Thoracic aorta (tissue), 2 donors: ENCODE measurements around the gene PABPC1L. TPM values are rescaled to one million over a fixed set of nuclear protein-coding genes. Genes with fewer than 3 reads are reported as not detected.

Experiments
- ATAC-seq: fragments of 150-250 bp; one replicate; pipeline ENCODE4 v1.8.0; 2017; ENCODE audit warnings: low read depth; ENCODE audit not compliant: insufficient number of reproducible peaks, low FRiP score
- DNase-seq: peaks from one replicate; pipeline ENCODE4 v3.0.0-alpha.2; 2020; ENCODE audit warnings: low spot score
- H3K27ac ChIP-seq, 2 donors: fragments of 200-600 bp; sonication (generic); 1 replicate in 1 of 2; 2 replicates in 1 of 2; pipeline ENCODE4 v1.5.1; 2016; ENCODE audit warnings: mild to moderate bottlenecking in 2 of 2, moderate library complexity in 2 of 2
- H3K27me3 ChIP-seq: fragments of 200-600 bp; sonication (generic); replicated peaks from 2 replicates; pipeline ENCODE4 v1.6.0; 2016; ENCODE audit warnings: mild to moderate bottlenecking; ENCODE audit not compliant: insufficient read depth
- H3K36me3 ChIP-seq: fragments of 200-600 bp; sonication (generic); one replicate; pipeline ENCODE4 v1.5.1; 2016
- H3K4me1 ChIP-seq, 2 donors: fragments of 200-600 bp; sonication (generic); 1 replicate in 1 of 2; 2 replicates in 1 of 2; pipeline versions ENCODE4 v1.5.1 to v1.6.0; 2016; ENCODE audit warnings: low read depth in 2 of 2, mild to moderate bottlenecking in 1 of 2; ENCODE audit not compliant: control insufficient read depth in 1 of 2
- H3K4me3 ChIP-seq: fragments of 200-600 bp; sonication (generic); 2 replicates; pipeline ENCODE4 v1.5.1; 2016; ENCODE audit warnings: mild to moderate bottlenecking
- H3K9me3 ChIP-seq: fragments of 200-600 bp; sonication (generic); 2 replicates; pipeline ENCODE4 v1.5.1; 2016
- total RNA-seq, 2 donors: library from RNA; depleted of rRNA; stranded (reverse); fragments of >200 nt; gene quantifications; one replicate each; pipeline versions ENCODE4 v1.1.0 to v1.2.3, GENCODE V29; 2016
- TF ChIP-seq, protein P1 (sequence below): fragments of 200-600 bp; sonication (generic); IDR thresholded peaks from one replicate; pipeline ENCODE4 v1.5.1; 2019; ENCODE audit warnings: antibody characterized with exemption

Gene PABPC1L
- total RNA-seq, 2 donors from 2014 or later, result 29.5 to 33.2 TPM

- Histone ChIP-seq H3K4me3 (no peak overlapping the region), H3K4me1 (peaks cover 7 to 14% of the 10 kb centered on the region in 2 donors), H3K27me3 (no peaks in the 10 kb centered on the region), H3K27ac (no peak overlapping the region), H3K9me3 (no peaks in the 10 kb centered on the region), H3K36me3 (peaks cover 33% of the 10 kb centered on the region)
- ATAC-seq (no peak), DNase-seq (no peak)
- TF ChIP-seq, protein P1, sequence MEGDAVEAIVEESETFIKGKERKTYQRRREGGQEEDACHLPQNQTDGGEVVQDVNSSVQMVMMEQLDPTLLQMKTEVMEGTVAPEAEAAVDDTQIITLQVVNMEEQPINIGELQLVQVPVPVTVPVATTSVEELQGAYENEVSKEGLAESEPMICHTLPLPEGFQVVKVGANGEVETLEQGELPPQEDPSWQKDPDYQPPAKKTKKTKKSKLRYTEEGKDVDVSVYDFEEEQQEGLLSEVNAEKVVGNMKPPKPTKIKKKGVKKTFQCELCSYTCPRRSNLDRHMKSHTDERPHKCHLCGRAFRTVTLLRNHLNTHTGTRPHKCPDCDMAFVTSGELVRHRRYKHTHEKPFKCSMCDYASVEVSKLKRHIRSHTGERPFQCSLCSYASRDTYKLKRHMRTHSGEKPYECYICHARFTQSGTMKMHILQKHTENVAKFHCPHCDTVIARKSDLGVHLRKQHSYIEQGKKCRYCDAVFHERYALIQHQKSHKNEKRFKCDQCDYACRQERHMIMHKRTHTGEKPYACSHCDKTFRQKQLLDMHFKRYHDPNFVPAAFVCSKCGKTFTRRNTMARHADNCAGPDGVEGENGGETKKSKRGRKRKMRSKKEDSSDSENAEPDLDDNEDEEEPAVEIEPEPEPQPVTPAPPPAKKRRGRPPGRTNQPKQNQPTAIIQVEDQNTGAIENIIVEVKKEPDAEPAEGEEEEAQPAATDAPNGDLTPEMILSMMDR, result no peak
Measured at GRCh38 chr20:44955270-44955669, 45.4 kb downstream of the PABPC1L start.

- no peak for ATAC-seq
- TF ChIP-seq, protein P1, result no peak
- no peak for DNase-seq
- H3K9me3 ChIP-seq, result no peaks in the 10 kb centered on the region
- H3K4me3 ChIP-seq, result no peak overlapping the region
- peaks cover 12 to 20% of the 10 kb centered on the region in 2 donors for H3K4me1 ChIP-seq
- peaks cover 22% of the 10 kb centered on the region for H3K36me3 ChIP-seq
- no peak overlapping the region for H3K27ac ChIP-seq
- no peaks in the 10 kb centered on the region for H3K27me3 ChIP-seq
Measured at GRCh38 chr20:44956410-44956809, 46.5 kb downstream of the PABPC1L start.

GRCh38 chr20:44958276-44958675, 48.4 kb downstream of the PABPC1L start:
- peaks cover 12 to 20% of the 10 kb centered on the region in 2 donors for H3K4me1 ChIP-seq
- DNase-seq (no peak), ATAC-seq (no peak)
- H3K4me3 ChIP-seq, result no peak overlapping the region
- no peak overlapping the region for H3K27ac ChIP-seq
- H3K9me3 ChIP-seq, result no peaks in the 10 kb centered on the region
- H3K27me3 ChIP-seq, result no peaks in the 10 kb centered on the region
- TF ChIP-seq, protein P1, result no peak
- peaks cover 15% of the 10 kb centered on the region for H3K36me3 ChIP-seq

DNA sequence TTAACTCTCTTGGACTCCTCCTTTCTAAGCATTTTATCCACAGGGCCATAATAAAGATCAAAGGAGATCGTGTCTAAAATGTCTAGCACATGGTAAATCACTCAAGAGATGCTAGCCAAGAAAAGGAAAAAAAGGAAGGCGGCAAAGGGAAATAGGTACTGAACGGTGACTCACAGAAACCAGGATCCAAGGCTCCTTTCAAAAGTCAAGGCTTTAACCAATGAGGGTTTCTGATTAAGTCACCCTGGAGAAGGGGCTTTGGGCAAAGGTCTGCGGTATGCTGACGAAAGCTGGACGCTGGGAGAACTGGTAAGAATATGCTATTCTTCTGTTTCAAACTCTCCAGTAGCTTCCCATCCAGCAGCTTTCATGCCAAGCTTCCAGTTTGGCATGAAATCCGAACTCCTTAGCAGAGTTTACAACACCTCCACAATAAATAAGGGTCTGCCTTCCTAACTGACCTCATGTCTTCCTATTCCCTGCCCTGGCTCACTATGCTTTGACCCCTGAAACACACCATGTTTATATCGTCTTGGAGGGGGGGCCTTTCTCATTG, 49.3 kb downstream of the PABPC1L start:
- Histone ChIP-seq H3K4me3 (peak overlapping the region; percentile 87), H3K4me1 (peaks cover 12 to 20% of the 10 kb centered on the region in 2 donors), H3K27me3 (no peaks in the 10 kb centered on the region), H3K36me3 (peaks cover 8% of the 10 kb centered on the region), H3K9me3 (no peaks in the 10 kb centered on the region), H3K27ac (peak overlapping the region; percentile 40 to 71)
- no peak for DNase-seq
- ATAC-seq, result no peak
- TF ChIP-seq, protein P1, result no peak

GRCh38 chr20:44959638-44960102, 49.8 kb downstream of the PABPC1L start:
- Histone ChIP-seq H3K9me3 (no peaks in the 10 kb centered on the region), H3K27me3 (no peaks in the 10 kb centered on the region), H3K27ac (peak overlapping the region; percentile 40 to 71), H3K36me3 (peaks cover 3% of the 10 kb centered on the region), H3K4me3 (peak overlapping the region; percentile 87), H3K4me1 (peaks cover 12 to 20% of the 10 kb centered on the region in 2 donors)
- ATAC-seq, result no peak
- TF ChIP-seq, protein P1, result no peak
- DNase-seq, result peak; percentile 30
